Loucy (cell line): Measurements from ENCODE around the gene RNF182.

Experiments used
- CTCF ChIP-seq: fragments of 200-600 bp; sonication (generic); conservative IDR thresholded peaks from 2 replicates; pipeline ENCODE4 v1.5.1; 2014; ENCODE audit warnings: mild to moderate bottlenecking, antibody characterized with exemption, low read length
- EZH2phosphoT487 ChIP-seq: fragments of 200-600 bp; IDR thresholded peaks from 2 replicates; pipeline ENCODE4 v1.6.1; 2018; ENCODE audit warnings: antibody characterized with exemption, mild to moderate bottlenecking, moderate library complexity, borderline replicate concordance

GRCh38 chr6:14020551-14020950 is 95.8 kb downstream of the RNF182 start:
- TF ChIP-seq CTCF (no peak), EZH2phosphoT487 (no peak)
